Activated CD8-positive, alpha-beta T cell treated with anti-CD3 and anti-CD28 coated beads for 36 hours (primary cell): ENCODE results near the gene SGCB. TPM values are rescaled to one million over a fixed set of nuclear protein-coding genes. Genes with fewer than 3 reads are reported as not detected.

Experiments used
- ATAC-seq: fragments of 200-7000 bp; cut with Tn5 transposase; one replicate; pipeline ENCODE4 v1.10.0; 2021; ENCODE audit warnings: mild to moderate bottlenecking, moderate library complexity
- CTCF ChIA-PET: fragments of 350-600 bp; sonication (Branson Sonifier 250); formaldehyde crosslinking; loops from one replicate; lab custom pipeline; 2021; ENCODE audit warnings: antibody characterized with exemption; lab: Charles Lee
- POLR2A ChIA-PET: fragments of 350-600 bp; sonication (Branson Sonifier 250); formaldehyde crosslinking; loops from one replicate; lab custom pipeline; 2021; ENCODE audit warnings: antibody characterized with exemption; lab: Charles Lee
- DNase-seq: peaks from one replicate; pipeline ENCODE4 v3.0.0-alpha.2; 2020
- H3K27ac Mint-ChIP-seq: one replicate; pipeline ENCODE4 v1.8.0; 2021; ENCODE audit warnings: mild to moderate bottlenecking, mixed read lengths
- H3K27me3 Mint-ChIP-seq: one replicate; pipeline ENCODE4 v1.8.0; 2021; ENCODE audit warnings: mixed read lengths
- H3K36me3 Mint-ChIP-seq: one replicate; pipeline ENCODE4 v1.8.0; 2021; ENCODE audit warnings: low read depth, mixed read lengths
- H3K4me1 Mint-ChIP-seq: one replicate; pipeline ENCODE4 v1.8.0; 2021; ENCODE audit warnings: low read depth, mixed read lengths
- H3K4me3 Mint-ChIP-seq: one replicate; pipeline ENCODE4 v1.8.0; 2021; ENCODE audit warnings: mild to moderate bottlenecking, moderate library complexity, mixed read lengths
- H3K9me3 Mint-ChIP-seq: one replicate; pipeline ENCODE4 v1.8.0; 2021; ENCODE audit warnings: mixed read lengths
- CTCF ChIP-seq: fragments of 200-600 bp; IDR thresholded peaks from one replicate; pipeline ENCODE4 v1.8.0; 2022; ENCODE audit warnings: antibody characterized with exemption, mild to moderate bottlenecking
- intact Hi-C: fragments of 100-400 bp; cut with micrococcal nuclease; formaldehyde crosslinking; loops from one replicate; pipeline ENCODE4 v1.10.0; 2022
- total RNA-seq, 2 experiments: library from RNA; stranded (reverse); gene quantifications; one replicate each; pipeline ENCODE4 v1.2.3, GENCODE V29; 2021

SGCB gene
- total RNA-seq, 2 experiments from 2014 or later, result 7.6 to 8.8 TPM

DNA sequence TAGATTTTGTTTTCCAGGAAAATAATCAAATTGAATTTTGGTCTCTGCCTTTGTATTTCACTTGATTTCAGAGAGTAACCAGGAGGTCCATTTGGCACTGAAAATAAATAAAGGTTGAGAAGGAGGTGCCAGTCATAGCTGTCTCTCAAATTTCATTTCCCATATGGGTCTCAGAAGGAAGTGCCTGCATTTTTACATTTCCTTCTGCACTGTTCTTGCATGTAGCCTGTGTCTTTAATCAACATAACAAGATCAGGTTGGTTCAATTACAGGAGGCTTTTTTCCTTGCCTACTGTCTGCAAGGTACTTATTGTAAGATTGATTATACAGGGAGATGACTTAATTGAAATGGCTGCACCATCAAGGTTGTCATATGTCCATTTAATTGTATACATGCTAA lies 33.7 kb downstream of the SGCB start:
- DNase-seq (no peak), ATAC-seq (no peak)
- TF ChIP-seq CTCF, result no peak
- CTCF ChIA-PET, result interaction anchor here (1.1 kb wide), 1 partner anchor 11 kb away, joined by 3 read pairs; no protein-coding TSS in a partner anchor
- H3K27ac Mint-ChIP-seq, result no peak overlapping the region
- no peaks in the 10 kb centered on the region for H3K36me3 Mint-ChIP-seq
- intact Hi-C loops, result no loop called here
- no peaks in the 10 kb centered on the region for H3K27me3 Mint-ChIP-seq
- H3K4me3 Mint-ChIP-seq, result no peak overlapping the region
- POLR2A ChIA-PET, result no interaction called here
- H3K4me1 Mint-ChIP-seq, result no peaks in the 10 kb centered on the region
- H3K9me3 Mint-ChIP-seq, result no peaks in the 10 kb centered on the region

- H3K27me3 Mint-ChIP-seq, result no peaks in the 10 kb centered on the region
- DNase-seq (no peak), ATAC-seq (no peak)
- no peak overlapping the region for H3K27ac Mint-ChIP-seq
- no peak for TF ChIP-seq CTCF
- H3K4me1 Mint-ChIP-seq, result no peaks in the 10 kb centered on the region
- H3K4me3 Mint-ChIP-seq, result no peak overlapping the region
- no peaks in the 10 kb centered on the region for H3K9me3 Mint-ChIP-seq
- H3K36me3 Mint-ChIP-seq, result no peaks in the 10 kb centered on the region
- ChIA-PET POLR2A (no interaction called here), CTCF (no interaction called here)
- intact Hi-C loops, result no loop called here
Measured at GRCh38 chr4:52001616-52002015, 36.5 kb downstream of the SGCB start.

DNA sequence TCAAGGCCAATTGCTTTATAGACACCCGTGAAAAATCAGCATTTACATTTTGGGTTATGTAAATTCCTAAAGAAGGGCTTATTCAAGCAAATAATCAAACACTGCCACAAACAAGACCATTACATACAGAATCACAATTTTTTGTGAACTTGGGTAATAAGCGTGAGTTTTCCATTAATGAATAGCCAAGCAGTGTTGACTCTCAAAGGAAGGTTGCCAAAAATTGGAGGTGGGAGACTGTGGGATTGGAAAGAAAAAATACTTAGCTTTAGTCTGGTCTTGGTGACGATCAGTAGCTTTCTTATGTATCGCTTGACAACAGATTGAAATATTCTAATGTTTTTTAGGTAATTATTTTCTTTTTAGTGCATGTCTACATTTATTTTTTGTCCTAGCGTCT lies 38.8 kb downstream of the SGCB start:
- intact Hi-C loops, result no loop called here
- no peaks in the 10 kb centered on the region for H3K36me3 Mint-ChIP-seq
- no peaks in the 10 kb centered on the region for H3K9me3 Mint-ChIP-seq
- H3K4me1 Mint-ChIP-seq, result no peaks in the 10 kb centered on the region
- ChIA-PET POLR2A (interaction anchor here (0.5 kb wide), 1 partner anchor 10 kb away, joined by 4 read pairs; no protein-coding TSS in a partner anchor), CTCF (no interaction called here)
- no peak overlapping the region for H3K27ac Mint-ChIP-seq
- DNase-seq (no peak), ATAC-seq (no peak)
- no peak overlapping the region for H3K4me3 Mint-ChIP-seq
- no peak for TF ChIP-seq CTCF
- H3K27me3 Mint-ChIP-seq, result no peaks in the 10 kb centered on the region

DNA sequence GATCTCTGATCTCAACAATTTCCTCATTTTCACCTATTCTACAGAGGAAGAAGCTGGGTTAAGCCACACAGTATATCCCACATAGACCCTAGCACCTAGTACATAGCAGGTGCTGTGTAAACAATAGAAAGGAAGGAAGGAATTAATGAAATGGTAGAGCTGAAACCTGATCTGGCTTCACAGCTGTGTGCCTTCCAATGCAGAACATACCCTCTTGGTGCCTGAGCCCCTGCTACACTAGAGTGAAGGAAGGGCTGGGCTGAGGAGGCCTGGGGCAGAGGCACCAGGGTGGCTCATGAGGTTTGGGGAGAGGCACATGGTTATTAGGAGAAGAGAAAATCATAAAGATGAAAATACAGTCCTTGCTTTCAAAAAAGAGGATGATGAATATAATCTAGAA lies 39.3 kb downstream of the SGCB start:
- H3K27ac Mint-ChIP-seq, result no peak overlapping the region
- intact Hi-C loops, result no loop called here
- no peak for DNase-seq

GRCh38 chr4:51997647-51998046 lies 40.5 kb downstream of the SGCB start:
- TF ChIP-seq CTCF, result no peak
- DNase-seq (no peak), ATAC-seq (no peak)
- Mint-ChIP-seq H3K4me3 (no peak overlapping the region), H3K9me3 (no peaks in the 10 kb centered on the region), H3K36me3 (no peaks in the 10 kb centered on the region), H3K27ac (no peak overlapping the region), H3K27me3 (peaks cover 4% of the 10 kb centered on the region), H3K4me1 (no peaks in the 10 kb centered on the region)
- intact Hi-C loops, result no loop called here
- CTCF ChIA-PET, result no interaction called here
- POLR2A ChIA-PET, result no interaction called here

More for the DNA sequence above, 39.3 kb downstream of the SGCB start:
- Mint-ChIP-seq H3K4me1 (no peaks in the 10 kb centered on the region), H3K27me3 (peaks cover 2% of the 10 kb centered on the region), H3K36me3 (no peaks in the 10 kb centered on the region), H3K9me3 (no peaks in the 10 kb centered on the region), H3K4me3 (no peak overlapping the region)
- ChIA-PET CTCF (no interaction called here), POLR2A (interaction anchor here (0.5 kb wide), 1 partner anchor 11 kb away, joined by 4 read pairs; no protein-coding TSS in a partner anchor)
- no peak for TF ChIP-seq CTCF
- ATAC-seq, result no peak
